SU-DHL-6 (cell line): ENCODE data around the gene SWSAP1.

Experiments used
- EZH2phosphoT487 ChIP-seq: fragments of 200-600 bp; sonication (generic), shearing (Covaris generic); conservative IDR thresholded peaks from 2 replicates; pipeline ENCODE4 v1.6.1; 2018; ENCODE audit warnings: mild to moderate bottlenecking, antibody characterized with exemption, low read length, moderate library complexity, mixed read lengths
- TF ChIP-seq, protein P1 (sequence below): fragments of 200-600 bp; sonication (generic); IDR thresholded peaks from one replicate; pipeline ENCODE4 v1.5.1; 2017; ENCODE audit warnings: antibody characterized with exemption, mild to moderate bottlenecking, low read length, moderate library complexity; ENCODE audit not compliant: insufficient read depth, poor library complexity, severe bottlenecking

DNA sequence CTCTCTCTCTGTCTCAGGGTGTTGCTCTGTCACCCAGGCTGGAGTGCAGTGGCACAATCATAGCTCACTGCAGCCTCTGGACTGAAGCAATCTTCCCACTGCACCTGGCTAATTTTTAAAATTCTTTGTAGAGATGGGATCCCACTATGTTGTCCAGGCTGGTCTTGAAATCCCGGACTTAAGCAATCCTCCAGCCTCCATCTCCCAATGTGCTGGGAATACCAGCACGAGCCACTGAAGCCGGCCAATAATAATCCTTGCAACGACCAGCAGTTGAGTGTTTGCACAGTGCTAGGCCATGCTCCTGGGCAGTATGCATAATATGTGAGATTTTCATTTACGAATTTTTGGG, 10.3 kb downstream of the SWSAP1 start:
- TF ChIP-seq, protein P1, sequence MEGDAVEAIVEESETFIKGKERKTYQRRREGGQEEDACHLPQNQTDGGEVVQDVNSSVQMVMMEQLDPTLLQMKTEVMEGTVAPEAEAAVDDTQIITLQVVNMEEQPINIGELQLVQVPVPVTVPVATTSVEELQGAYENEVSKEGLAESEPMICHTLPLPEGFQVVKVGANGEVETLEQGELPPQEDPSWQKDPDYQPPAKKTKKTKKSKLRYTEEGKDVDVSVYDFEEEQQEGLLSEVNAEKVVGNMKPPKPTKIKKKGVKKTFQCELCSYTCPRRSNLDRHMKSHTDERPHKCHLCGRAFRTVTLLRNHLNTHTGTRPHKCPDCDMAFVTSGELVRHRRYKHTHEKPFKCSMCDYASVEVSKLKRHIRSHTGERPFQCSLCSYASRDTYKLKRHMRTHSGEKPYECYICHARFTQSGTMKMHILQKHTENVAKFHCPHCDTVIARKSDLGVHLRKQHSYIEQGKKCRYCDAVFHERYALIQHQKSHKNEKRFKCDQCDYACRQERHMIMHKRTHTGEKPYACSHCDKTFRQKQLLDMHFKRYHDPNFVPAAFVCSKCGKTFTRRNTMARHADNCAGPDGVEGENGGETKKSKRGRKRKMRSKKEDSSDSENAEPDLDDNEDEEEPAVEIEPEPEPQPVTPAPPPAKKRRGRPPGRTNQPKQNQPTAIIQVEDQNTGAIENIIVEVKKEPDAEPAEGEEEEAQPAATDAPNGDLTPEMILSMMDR: no peak
- TF ChIP-seq EZH2phosphoT487: no peak
